Chondrocyte (in vitro differentiated cells): ENCODE data around the gene CDK3. TPM values are rescaled to one million over a fixed set of nuclear protein-coding genes. Genes with fewer than 3 reads are reported as not detected.
"Not testable (repeated sequence)": the region's sequence is repeated elsewhere in the genome, so short reads cannot be mapped to it uniquely, and the experiment has no call there.

Experiments used
- DNase-seq: peaks from one replicate; pipeline ENCODE4 v3.0.0; 2021; ENCODE audit warnings: mixed read lengths, low spot score
- H3K27ac Mint-ChIP-seq: one replicate; pipeline ENCODE4 v1.8.0; 2021; ENCODE audit warnings: mild to moderate bottlenecking, moderate library complexity, mixed read lengths; ENCODE audit not compliant: unreplicated experiment
- H3K27me3 Mint-ChIP-seq: 2 replicates; pipeline ENCODE4 v1.8.0; 2021; ENCODE audit warnings: low read depth, mixed read lengths
- H3K36me3 Mint-ChIP-seq: 2 replicates; pipeline ENCODE4 v1.8.0; 2021; ENCODE audit warnings: low read depth, mixed read lengths
- H3K4me1 Mint-ChIP-seq: 2 replicates; pipeline ENCODE4 v1.8.0; 2021; ENCODE audit warnings: low read depth, mild to moderate bottlenecking, mixed read lengths
- H3K4me3 Mint-ChIP-seq: one replicate; pipeline ENCODE4 v1.8.0; 2021; ENCODE audit warnings: mild to moderate bottlenecking, moderate library complexity, mixed read lengths; ENCODE audit not compliant: unreplicated experiment
- H3K9me3 Mint-ChIP-seq: 2 replicates; pipeline ENCODE4 v1.8.0; 2021; ENCODE audit warnings: low read depth, mixed read lengths
- CTCF ChIP-seq: fragments of 200-600 bp; sonication (generic); IDR thresholded peaks from 2 replicates; pipeline ENCODE4 v1.5.0; 2021; ENCODE audit warnings: antibody characterized with exemption, mild to moderate bottlenecking, moderate library complexity
- total RNA-seq: library from RNA; stranded (reverse); gene quantifications from 3 replicates; pipeline ENCODE4 v1.2.1, GENCODE V29; 2021

CDK3 gene
- total RNA-seq, 1 donor from 2014 or later: 6.3 TPM

GRCh38 chr17:75965468-75965867 lies 35.2 kb upstream of the CDK3 start:
- DNase-seq: no peak
- H3K9me3 Mint-ChIP-seq: no peaks in the 10 kb centered on the region
- H3K4me1 Mint-ChIP-seq: peaks cover 10% of the 10 kb centered on the region
- H3K4me3 Mint-ChIP-seq: no peak overlapping the region
- H3K27ac Mint-ChIP-seq: no peak overlapping the region
- TF ChIP-seq CTCF: no peak
- H3K36me3 Mint-ChIP-seq: peaks cover 6% of the 10 kb centered on the region
- H3K27me3 Mint-ChIP-seq: no peaks in the 10 kb centered on the region

- not testable (repeated sequence) for DNase-seq, H3K4me1 Mint-ChIP-seq, H3K27me3 Mint-ChIP-seq, H3K4me3 Mint-ChIP-seq, H3K27ac Mint-ChIP-seq, H3K9me3 Mint-ChIP-seq
- H3K36me3 Mint-ChIP-seq: peaks cover 15% of the 10 kb centered on the region
Observed at GRCh38 chr17:75969044-75969443, 31.6 kb upstream of the CDK3 start.

- no peak for DNase-seq
- H3K9me3 Mint-ChIP-seq: no peaks in the 10 kb centered on the region
- no peak overlapping the region for H3K4me3 Mint-ChIP-seq
- H3K27me3 Mint-ChIP-seq: no peaks in the 10 kb centered on the region
- H3K4me1 Mint-ChIP-seq: peaks cover 10% of the 10 kb centered on the region
- no peak for TF ChIP-seq CTCF
- no peak overlapping the region for H3K27ac Mint-ChIP-seq
- H3K36me3 Mint-ChIP-seq: peaks cover 20% of the 10 kb centered on the region
Observed at GRCh38 chr17:75970011-75970523, 30.6 kb upstream of the CDK3 start.

- Mint-ChIP-seq H3K4me3 (no peak overlapping the region), H3K27me3 (no peaks in the 10 kb centered on the region), H3K36me3 (peaks cover 20% of the 10 kb centered on the region), H3K9me3 (no peaks in the 10 kb centered on the region), H3K4me1 (peaks cover 15% of the 10 kb centered on the region), H3K27ac (no peak overlapping the region)
- no peak for DNase-seq
- TF ChIP-seq CTCF: no peak
Observed at GRCh38 chr17:75970626-75971025, 30.0 kb upstream of the CDK3 start.

GRCh38 chr17:75975187-75975586 lies 25.5 kb upstream of the CDK3 start:
- not testable (repeated sequence) for H3K9me3 Mint-ChIP-seq, H3K4me3 Mint-ChIP-seq, H3K27ac Mint-ChIP-seq, H3K27me3 Mint-ChIP-seq
- Mint-ChIP-seq H3K36me3 (peaks cover 17% of the 10 kb centered on the region), H3K4me1 (peaks cover 44% of the 10 kb centered on the region)
- DNase-seq: peak; percentile 8

- H3K27me3 Mint-ChIP-seq: no peaks in the 10 kb centered on the region
- H3K36me3 Mint-ChIP-seq: peaks cover 15% of the 10 kb centered on the region
- no peaks in the 10 kb centered on the region for H3K9me3 Mint-ChIP-seq
- peaks cover 50% of the 10 kb centered on the region for H3K4me1 Mint-ChIP-seq
- no peak for DNase-seq
- H3K4me3 Mint-ChIP-seq: peak overlapping the region; percentile 61
- TF ChIP-seq CTCF: no peak
- H3K27ac Mint-ChIP-seq: no peak overlapping the region
Observed at GRCh38 chr17:75975757-75976174, 24.9 kb upstream of the CDK3 start.
